IMR-90 (cell line): ENCODE data around the gene GPATCH8. TPM values are rescaled to one million over a fixed set of nuclear protein-coding genes. Genes with fewer than 3 reads are reported as not detected.

Source experiments
- ATAC-seq: fragments of 200-7000 bp; cut with Tn5 transposase; 2 replicates; pipeline ENCODE4 v1.9.1; 2020; ENCODE audit warnings: low read depth, mild to moderate bottlenecking, moderate library complexity
- BruUV-seq: library from RNA; stranded (reverse); fragments of 400-500 nt; replicated peaks from 2 replicates; lab custom pipeline; 2021; lab: Mats Ljungman, UMichigan
- CTCF ChIA-PET: fragments of 300-600 bp; formaldehyde crosslinking; extraction: SDS; loops from one replicate; lab custom pipeline; 2021; ENCODE audit warnings: antibody characterized with exemption; lab: Yijun Ruan, JAX
- POLR2A ChIA-PET: fragments of 300-600 bp; sonication (Branson Sonifier 250); formaldehyde crosslinking; loops from one replicate; lab custom pipeline; 2022; ENCODE audit warnings: antibody characterized with exemption; ENCODE audit not compliant: unreplicated experiment; lab: Charles Lee
- DNase-seq: peaks from one replicate; pipeline ENCODE4 v3.0.0; 2013
- H2AFZ ChIP-seq: replicated peaks from 2 replicates; pipeline ENCODE3; 2013; ENCODE audit warnings: low read length, mild to moderate bottlenecking; ENCODE audit not compliant: poor library complexity
- H2AK5ac ChIP-seq: 2 replicates; pipeline ENCODE4 v1.6.1; 2013; ENCODE audit warnings: low read depth, low read length, inconsistent platforms
- H2AK9ac ChIP-seq: replicated peaks from 2 replicates; pipeline ENCODE3; 2013; ENCODE audit warnings: mild to moderate bottlenecking, low read depth, low read length, moderate library complexity; ENCODE audit not compliant: poor library complexity
- H2BK120ac ChIP-seq: 2 replicates; pipeline ENCODE4 v1.6.1; 2013; ENCODE audit warnings: low read depth, low read length, inconsistent platforms
- H2BK15ac ChIP-seq: 3 replicates; pipeline ENCODE4 v1.6.1; 2013; ENCODE audit warnings: low read depth, low read length, inconsistent platforms
- H2BK20ac ChIP-seq: 2 replicates; pipeline ENCODE4 v1.6.1; 2013; ENCODE audit warnings: low read depth, mild to moderate bottlenecking, inconsistent platforms, low read length, moderate library complexity
- H2BK5ac ChIP-seq: 2 replicates; pipeline ENCODE4 v1.6.1; 2013; ENCODE audit warnings: mild to moderate bottlenecking, low read depth, low read length, inconsistent platforms; ENCODE audit not compliant: poor library complexity, severe bottlenecking
- H3K14ac ChIP-seq: replicated peaks from 2 replicates; pipeline ENCODE4 v1.6.1; 2013; ENCODE audit warnings: low read depth, low read length, inconsistent platforms
- H3K18ac ChIP-seq: 2 replicates; pipeline ENCODE4 v1.6.1; 2013; ENCODE audit warnings: low read depth, low read length, control low read depth
- H3K23ac ChIP-seq: 2 replicates; pipeline ENCODE4 v1.6.1; 2013; ENCODE audit warnings: low read depth, low read length, inconsistent platforms
- H3K27ac ChIP-seq: 2 replicates; pipeline ENCODE4 v1.5.1; 2013; ENCODE audit warnings: mild to moderate bottlenecking, control low read depth, low read length; ENCODE audit not compliant: insufficient read depth
- H3K27me3 ChIP-seq: 2 replicates; pipeline ENCODE4 v1.6.1; 2013; ENCODE audit warnings: low read length; ENCODE audit not compliant: control insufficient read depth, insufficient read depth
- H3K36me3 ChIP-seq: 2 replicates; pipeline ENCODE4 v1.6.1; 2013; ENCODE audit warnings: low read length, mixed read lengths; ENCODE audit not compliant: control insufficient read depth, insufficient read depth
- H3K4ac ChIP-seq: 2 replicates; pipeline ENCODE4 v1.6.1; 2013; ENCODE audit warnings: low read depth, low read length, inconsistent platforms
- H3K4me1 ChIP-seq: 2 replicates; pipeline ENCODE4 v1.6.1; 2013; ENCODE audit warnings: low read length, mixed read lengths; ENCODE audit not compliant: control insufficient read depth, insufficient read depth
- H3K4me2 ChIP-seq: 2 replicates; pipeline ENCODE4 v1.6.1; 2013; ENCODE audit warnings: low read depth, mild to moderate bottlenecking, control low read depth, low read length, moderate library complexity
- H3K4me3 ChIP-seq: 2 replicates; pipeline ENCODE4 v1.5.1; 2013; ENCODE audit warnings: low read depth, mild to moderate bottlenecking, control low read depth, low read length, moderate library complexity; ENCODE audit not compliant: insufficient read depth
- H3K56ac ChIP-seq: 2 replicates; pipeline ENCODE4 v1.6.1; 2013; ENCODE audit warnings: low read length, inconsistent platforms; ENCODE audit not compliant: insufficient read depth; ENCODE audit errors: extremely low read depth
- H3K79me1 ChIP-seq, 2 experiments: 2 replicates each; pipeline ENCODE4 v1.6.1; 2013; ENCODE audit warnings: low read length in 2 of 2, inconsistent platforms in 1 of 2, low read depth in 1 of 2
- H3K9ac ChIP-seq: 2 replicates; pipeline ENCODE4 v1.6.1; 2013; ENCODE audit warnings: low read depth, low read length, control low read depth
- H3K9me1 ChIP-seq: 2 replicates; pipeline ENCODE4 v1.6.1; 2013; ENCODE audit warnings: low read length, inconsistent platforms; ENCODE audit not compliant: insufficient read depth
- H3K9me3 ChIP-seq: 2 replicates; pipeline ENCODE4 v1.6.1; 2013; ENCODE audit warnings: low read length; ENCODE audit not compliant: control insufficient read depth, insufficient read depth
- H4K20me1 ChIP-seq: 2 replicates; pipeline ENCODE4 v1.6.1; 2013; ENCODE audit warnings: low read length, inconsistent platforms; ENCODE audit not compliant: insufficient read depth
- H4K5ac ChIP-seq: 2 replicates; pipeline ENCODE4 v1.6.1; 2013; ENCODE audit warnings: mild to moderate bottlenecking, low read depth, low read length, control low read depth
- H4K8ac ChIP-seq, 2 experiments: 2 replicates each; pipeline ENCODE4 v1.6.1; 2013; ENCODE audit warnings: low read depth in 2 of 2, low read length in 2 of 2, control low read depth in 1 of 2, inconsistent platforms in 1 of 2
- H4K91ac ChIP-seq: 2 replicates; pipeline ENCODE4 v1.6.1; 2013; ENCODE audit warnings: low read depth, low read length, inconsistent platforms; ENCODE audit not compliant: insufficient read depth
- BHLHE40 ChIP-seq: fragments of 150-350 bp; IDR thresholded peaks from 2 replicates; pipeline ENCODE4 v1.6.1; 2016; ENCODE audit warnings: mild to moderate bottlenecking, low read depth, low read length
- CEBPB ChIP-seq: IDR thresholded peaks from 2 replicates; pipeline ENCODE4 v1.6.1; 2012; ENCODE audit warnings: low read depth, low read length, improper control_type of control experiment
- CHD1 ChIP-seq: IDR thresholded peaks from 2 replicates; pipeline ENCODE4 v1.6.1; 2012; ENCODE audit warnings: low read depth, low read length, improper control_type of control experiment
- CTCF ChIP-seq: conservative IDR thresholded peaks from 2 replicates; pipeline ENCODE4 v1.5.1; 2012; ENCODE audit warnings: mild to moderate bottlenecking, low read depth, low read length, improper control_type of control experiment
- ELK1 ChIP-seq: fragments of 150-350 bp; IDR thresholded peaks from 2 replicates; pipeline ENCODE4 v1.6.1; 2016; ENCODE audit warnings: low read depth, mild to moderate bottlenecking, low read length, moderate library complexity, borderline replicate concordance
- FOS ChIP-seq: fragments of 150-350 bp; IDR thresholded peaks from 2 replicates; pipeline ENCODE4 v1.6.1; 2016; ENCODE audit warnings: low read depth, low read length
- MAFK ChIP-seq: IDR thresholded peaks from 2 replicates; pipeline ENCODE4 v1.6.1; 2012; ENCODE audit warnings: low read depth, low read length, improper control_type of control experiment
- MAZ ChIP-seq: IDR thresholded peaks from 2 replicates; pipeline ENCODE4 v1.6.1; 2012; ENCODE audit warnings: low read depth, mild to moderate bottlenecking, low read length, improper control_type of control experiment, moderate library complexity, borderline replicate concordance
- MXI1 ChIP-seq: IDR thresholded peaks from 2 replicates; pipeline ENCODE4 v1.6.1; 2012; ENCODE audit warnings: low read depth, mild to moderate bottlenecking, low read length, moderate library complexity, borderline replicate concordance
- NFE2L2 ChIP-seq: fragments of 150-350 bp; IDR thresholded peaks from 2 replicates; pipeline ENCODE4 v1.6.1; 2016; ENCODE audit warnings: low read depth, mild to moderate bottlenecking, low read length
- POLR2A ChIP-seq: IDR thresholded peaks from 2 replicates; pipeline ENCODE4 v1.6.1; 2012; ENCODE audit warnings: mild to moderate bottlenecking, low read depth, low read length
- RAD21 ChIP-seq: IDR thresholded peaks from 2 replicates; pipeline ENCODE4 v1.6.1; 2012; ENCODE audit warnings: low read length, improper control_type of control experiment
- RCOR1 ChIP-seq: IDR thresholded peaks from 2 replicates; pipeline ENCODE4 v1.6.1; 2012; ENCODE audit warnings: mild to moderate bottlenecking, low read length, improper control_type of control experiment; ENCODE audit not compliant: insufficient replicate concordance
- RFX5 ChIP-seq: IDR thresholded peaks from 2 replicates; pipeline ENCODE4 v1.8.0; 2012; ENCODE audit warnings: low read depth, mild to moderate bottlenecking, low read length, moderate library complexity
- SMC3 ChIP-seq: fragments of 150-350 bp; IDR thresholded peaks from 2 replicates; pipeline ENCODE4 v1.6.1; 2016; ENCODE audit warnings: low read depth, mild to moderate bottlenecking, antibody characterized with exemption, low read length, moderate library complexity
- USF2 ChIP-seq: fragments of 150-350 bp; IDR thresholded peaks from 2 replicates; pipeline ENCODE4 v1.6.1; 2017; ENCODE audit warnings: mild to moderate bottlenecking, antibody characterized with exemption, low read length, low read depth
- WGBS, 2 experiments: methylation state at CpG; one replicate each; pipeline versions ENCODE4 v1.1.5 to v1.1.7; 2013; ENCODE audit warnings: missing lambda C conversion rate in 2 of 2; ENCODE audit not compliant: insufficient read length in 1 of 2; ENCODE audit errors: extremely low coverage in 2 of 2; 5-methylcytosine and 5-hydroxymethylcytosine counted together
- dilution Hi-C: fragments of 300-500 bp; cut with HindIII; formaldehyde crosslinking; loops from one replicate; pipeline ENCODE4 v1.14.3; 2018; ENCODE audit warnings: low sequenced_read_pairs; ENCODE audit not compliant: unreplicated experiment
- in situ Hi-C: fragments of 300-500 bp; cut with MboI; formaldehyde crosslinking; loops from 3 replicates; pipeline ENCODE4 v1.14.3; 2019; ENCODE audit warnings: low sequenced_read_pairs, inconsistent platforms, mixed read lengths
- intact Hi-C: fragments of 100-400 bp; cut with micrococcal nuclease; formaldehyde crosslinking; loops from 2 replicates; pipeline ENCODE4 v1.10.0; 2022
- polyA plus RNA-seq, 3 experiments: library from polyadenylated mRNA; depleted of rRNA; stranded (reverse); fragments of >200 nt; gene quantifications; 2 replicates each; pipeline ENCODE4 v1.2.3, GENCODE V29; 2012; ENCODE audit warnings: low replicate concordance in 1 of 3
- total RNA-seq: library from RNA; depleted of rRNA; stranded (reverse); fragments of >200 nt; gene quantifications from 2 replicates; pipeline ENCODE4 v1.2.3, GENCODE V29; 2012

GPATCH8 gene
- total and polyA plus RNA-seq, 2 of the 4 experiments (the other 2 are of a cell fraction): 8.8 to 13.2 TPM

GRCh38 chr17:44523672-44523972 lies 20.4 kb upstream of the GPATCH8 start:
- ChIA-PET POLR2A (no interaction called here), CTCF (interaction anchor here (0.6 to 2.3 kb wide), 13 partner anchors 9 to 314 kb away, joined by 3 to 11 read pairs (median 4); no protein-coding TSS in a partner anchor)
- no peak overlapping the region for H2BK5ac ChIP-seq
- H3K4me2 ChIP-seq: no peak overlapping the region
- no peaks in the 10 kb centered on the region for H3K4me1 ChIP-seq
- 100% methylated on average over 2 of the region's 3 CpGs; no CpG with 5 or more reads in 1 of the 2 experiments for WGBS, 2 experiments
- dilution Hi-C loops (no loop called here), in situ Hi-C loops (loop anchor here (25.0 kb wide), 1 partner anchor 311 kb away; the partner anchor contains the start of gene UBTF), intact Hi-C loops (loop anchor here (1.0 to 5.0 kb wide), 3 partner anchors 123 to 321 kb away; no protein-coding TSS in a partner anchor)
- H3K23ac ChIP-seq: no peak overlapping the region
- no peaks in the 10 kb centered on the region for H3K9me1 ChIP-seq
- H3K9ac ChIP-seq: no peak overlapping the region
- H3K14ac ChIP-seq: no peak overlapping the region
- no peak overlapping the region for H2AK9ac ChIP-seq
- peak overlapping the region; percentile 77 for H4K5ac ChIP-seq
- H2AK5ac ChIP-seq: no peak overlapping the region
- DNase-seq: no peak
- H3K27ac ChIP-seq: no peak overlapping the region
- no peaks in the 10 kb centered on the region for H4K20me1 ChIP-seq
- TF ChIP-seq ELK1: no peak
- TF ChIP-seq CHD1: no peak
- no peak for TF ChIP-seq CTCF
- no peak for TF ChIP-seq MAFK
- TF ChIP-seq FOS: no peak
- TF ChIP-seq RFX5: no peak
- no peak for TF ChIP-seq CEBPB
- TF ChIP-seq SMC3: no peak
- TF ChIP-seq MXI1: no peak
- no peak for TF ChIP-seq MAZ
- no peak for TF ChIP-seq BHLHE40
- no peak for TF ChIP-seq NFE2L2
- TF ChIP-seq RCOR1: no peak
- no peak for TF ChIP-seq USF2
- no peak for TF ChIP-seq RAD21
- TF ChIP-seq POLR2A: no peak
- no peak overlapping the region for H4K91ac ChIP-seq
- no peaks in the 10 kb centered on the region for H3K36me3 ChIP-seq
- H3K79me1 ChIP-seq: no peaks in the 10 kb centered on the region
- ATAC-seq: no peak
- no TSS peak for BruUV-seq
- H4K8ac ChIP-seq: peak overlapping the region; percentile 18 to 67; a peak in 3 of 4 replicates
- no peak overlapping the region for H2BK20ac ChIP-seq
- no peak overlapping the region for H3K18ac ChIP-seq
- H2BK15ac ChIP-seq: no peak overlapping the region
- no peak overlapping the region for H3K56ac ChIP-seq
- H3K4me3 ChIP-seq: no peak overlapping the region
- no peak overlapping the region for H3K4ac ChIP-seq
- no peaks in the 10 kb centered on the region for H3K9me3 ChIP-seq
- H2AFZ ChIP-seq: peak overlapping the region; percentile 56
- no peaks in the 10 kb centered on the region for H3K27me3 ChIP-seq
- no peak overlapping the region for H2BK120ac ChIP-seq
